HG02970 (cell line): ENCODE measurements around the gene NUTM2D.
"Not testable (repeated sequence)": the region's sequence is repeated elsewhere in the genome, so short reads cannot be mapped to it uniquely, and the experiment has no call there.

ENCODE experiments used
- ATAC-seq: cut with Tn5 transposase; IDR thresholded peaks from one replicate; pipeline ENCODE4 v1.9.1; 2021; ENCODE audit warnings: mild to moderate bottlenecking, moderate library complexity, moderate number of reproducible peaks; ENCODE audit not compliant: unreplicated experiment, low FRiP score

The NUTM2D gene

DNA sequence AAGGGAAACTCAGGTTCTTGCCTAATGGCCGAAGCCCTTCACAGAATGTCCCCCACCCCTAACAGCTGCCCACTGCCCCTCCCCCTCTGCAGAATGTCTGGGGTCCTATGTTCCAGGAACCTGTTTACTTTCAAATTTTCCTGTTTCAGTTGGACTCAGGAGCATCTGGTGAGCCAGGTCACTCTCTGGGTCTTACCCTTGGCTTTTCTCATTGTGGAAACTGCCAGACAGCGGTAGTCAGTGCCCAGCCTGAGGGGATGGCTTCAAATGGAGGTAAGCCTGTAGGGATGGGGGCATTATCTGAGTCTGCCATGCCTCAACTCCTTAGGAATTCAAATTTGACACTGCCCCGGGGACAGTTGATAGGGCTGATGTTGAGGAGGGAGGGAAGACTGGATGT, 615 bp downstream of the NUTM2D start:
- ATAC-seq = not testable (repeated sequence)

DNA sequence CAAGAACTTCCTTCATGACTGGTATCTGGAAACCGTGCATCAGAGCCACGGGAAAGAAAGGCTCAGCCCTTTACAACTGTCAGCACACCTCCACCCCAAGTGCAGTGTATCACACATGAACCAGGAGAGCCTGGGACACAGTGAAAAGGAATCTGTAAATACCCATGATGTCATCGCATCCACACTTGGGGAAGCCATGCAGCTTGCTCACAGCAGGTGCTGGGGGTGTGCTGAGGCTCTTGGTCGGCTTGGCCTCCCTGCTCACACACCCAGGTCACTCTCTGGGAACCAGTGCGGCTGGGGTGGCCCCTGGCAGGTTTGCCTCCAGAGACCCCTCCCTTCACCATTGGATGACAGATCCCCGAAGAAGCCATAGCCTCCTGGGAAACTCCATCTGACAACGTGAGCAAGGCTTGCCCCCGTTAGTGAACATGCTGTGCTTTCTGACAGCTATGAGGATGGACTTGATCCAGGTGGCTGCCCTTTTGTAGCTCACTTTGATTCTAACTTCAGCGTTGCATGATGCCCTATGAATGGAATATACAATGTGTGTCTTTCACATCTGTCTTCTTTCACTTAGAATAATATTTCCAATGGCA, 12.1 kb downstream of the NUTM2D start:
- ATAC-seq = not testable (repeated sequence)

DNA sequence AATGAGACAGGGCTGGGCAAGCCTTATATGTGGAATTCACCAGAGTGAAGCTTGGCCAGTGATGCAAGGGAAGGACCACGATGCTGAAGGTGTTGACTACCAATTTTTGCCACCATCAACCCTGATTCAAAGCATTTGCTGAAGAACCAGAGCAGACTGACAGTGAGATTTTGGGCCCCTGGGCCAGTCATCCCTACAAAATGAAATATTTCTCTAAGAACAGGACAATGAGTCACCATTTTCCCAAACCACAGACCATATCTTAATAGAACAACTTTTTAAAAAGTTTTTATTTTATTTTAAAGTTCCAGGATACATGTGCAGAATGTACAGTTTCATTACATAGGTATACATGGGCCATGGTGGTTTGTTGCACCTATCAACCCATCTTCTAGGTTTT, 16.5 kb downstream of the NUTM2D start:
- ATAC-seq = not testable (repeated sequence)

DNA sequence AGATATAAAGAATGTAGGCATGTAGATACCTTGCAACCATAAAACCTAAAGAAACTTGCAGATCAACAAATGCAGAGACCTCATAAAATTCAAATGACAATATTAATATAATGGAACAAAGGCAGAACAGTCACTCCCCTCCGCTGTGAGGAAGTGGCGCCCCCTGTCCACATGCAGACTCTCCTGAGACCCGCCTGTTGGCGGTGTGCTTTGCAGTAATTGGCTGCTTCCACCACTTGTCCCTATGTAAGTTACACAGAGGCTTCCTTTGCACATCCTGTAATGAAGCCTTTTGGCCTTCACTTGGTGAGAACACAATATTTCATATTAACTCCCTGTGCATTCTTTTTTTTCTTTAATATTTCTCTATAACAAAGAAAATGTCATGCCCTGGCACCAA, 21.6 kb downstream of the NUTM2D start:
- ATAC-seq = not testable (repeated sequence)

DNA sequence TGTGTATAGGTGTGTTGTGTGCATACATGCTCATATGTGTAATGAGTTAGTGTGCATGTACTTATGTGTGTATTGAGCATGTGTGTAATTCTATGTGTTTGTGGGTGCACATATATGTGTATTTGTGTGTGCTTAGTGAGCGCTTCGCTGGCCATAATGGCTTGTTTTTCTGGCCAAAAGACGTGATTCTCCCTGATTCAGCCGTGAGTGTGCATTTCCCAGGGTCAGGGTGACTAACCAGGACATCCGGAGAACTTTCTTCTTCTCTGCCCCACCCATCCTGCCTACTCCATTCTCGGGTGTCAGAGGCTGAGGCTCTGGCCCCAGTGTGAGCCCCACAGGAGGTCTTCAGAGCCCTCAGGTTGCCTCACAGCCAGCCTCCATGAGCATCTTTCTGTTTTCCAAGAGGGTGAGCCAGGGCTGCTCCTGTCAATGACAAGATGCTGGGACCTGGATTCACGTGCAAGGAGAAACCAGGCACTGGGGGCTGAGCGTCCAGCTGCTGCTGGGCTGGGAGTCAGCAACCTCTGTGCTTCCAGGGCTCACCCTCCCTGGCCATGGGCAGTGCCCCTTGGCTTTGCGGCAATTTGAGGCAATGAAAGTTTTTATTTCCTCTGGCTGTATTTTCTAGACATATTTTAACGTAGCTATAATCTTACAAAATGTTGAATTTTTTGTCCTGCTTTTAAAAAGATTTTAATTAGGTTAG, 25.8 kb downstream of the NUTM2D start:
- ATAC-seq = not testable (repeated sequence)

DNA sequence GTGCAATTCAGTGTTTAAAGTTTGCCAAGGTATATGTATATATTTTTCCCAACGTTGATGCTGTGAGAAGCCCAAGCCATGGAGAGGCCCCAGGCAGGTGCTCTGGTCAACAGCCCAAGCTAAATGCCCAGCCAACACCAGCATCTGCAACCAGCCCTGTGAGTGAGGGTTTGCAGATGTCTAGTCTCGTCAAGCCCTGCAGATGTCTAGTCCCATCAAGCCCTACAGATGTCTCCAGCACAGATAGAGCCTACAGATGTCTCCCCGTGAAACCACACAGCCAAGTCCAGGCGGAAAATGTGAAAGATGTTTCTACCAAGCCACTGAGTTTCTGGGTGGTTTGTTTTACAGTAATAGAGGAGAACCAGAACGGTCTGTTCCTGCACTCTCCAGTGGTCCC, 26.7 kb downstream of the NUTM2D start:
- ATAC-seq = not testable (repeated sequence)

DNA sequence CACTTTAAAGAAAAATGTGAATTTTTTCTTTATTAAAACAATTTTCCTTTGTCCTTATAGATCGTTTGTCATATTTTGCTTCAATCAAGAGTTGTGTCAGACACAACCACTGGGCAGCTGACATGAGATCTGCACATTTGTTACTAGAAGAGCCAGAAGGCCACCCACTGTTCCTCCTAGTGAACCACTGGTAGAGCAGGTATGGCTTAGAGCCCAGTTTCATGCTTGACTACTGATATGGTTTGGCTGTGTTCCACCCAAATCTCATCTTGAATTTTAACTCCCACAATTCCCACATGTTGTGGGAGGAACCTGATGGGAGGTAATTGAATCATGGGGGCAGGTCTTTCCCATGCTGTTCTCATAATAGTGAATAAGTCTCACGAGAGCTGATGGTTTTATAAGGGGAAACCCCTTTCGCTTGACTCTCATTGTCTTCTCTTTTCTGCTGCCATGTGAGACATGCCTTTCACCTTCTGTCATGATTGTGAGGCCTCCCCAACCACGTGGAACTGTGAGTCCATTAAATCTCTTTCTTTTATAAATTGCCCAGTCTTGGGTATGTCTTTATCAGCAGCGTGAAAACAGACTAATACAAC, 28.3 kb downstream of the NUTM2D start:
- not testable (repeated sequence) for ATAC-seq

DNA sequence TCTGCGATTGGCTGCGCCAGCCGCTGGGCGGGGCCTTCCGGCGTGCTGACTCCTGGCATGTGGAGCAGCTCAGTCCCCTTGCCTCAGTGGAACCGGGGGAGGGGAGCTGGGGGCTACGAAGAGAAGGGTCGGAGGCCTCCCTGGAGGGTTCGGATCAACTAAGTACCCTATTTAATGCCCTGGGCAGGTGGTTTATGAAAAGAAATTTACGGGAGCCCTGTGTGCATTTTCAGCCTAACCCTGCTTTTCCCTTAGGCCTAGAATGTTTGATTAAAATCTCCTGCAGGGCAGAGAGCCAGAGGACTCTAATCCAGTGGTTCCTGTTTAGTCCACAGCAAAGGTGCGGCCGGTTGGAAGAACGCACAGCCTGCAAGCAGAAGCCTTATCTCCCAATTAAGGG, 33.8 kb downstream of the NUTM2D start:
- ATAC-seq = not testable (repeated sequence)

DNA sequence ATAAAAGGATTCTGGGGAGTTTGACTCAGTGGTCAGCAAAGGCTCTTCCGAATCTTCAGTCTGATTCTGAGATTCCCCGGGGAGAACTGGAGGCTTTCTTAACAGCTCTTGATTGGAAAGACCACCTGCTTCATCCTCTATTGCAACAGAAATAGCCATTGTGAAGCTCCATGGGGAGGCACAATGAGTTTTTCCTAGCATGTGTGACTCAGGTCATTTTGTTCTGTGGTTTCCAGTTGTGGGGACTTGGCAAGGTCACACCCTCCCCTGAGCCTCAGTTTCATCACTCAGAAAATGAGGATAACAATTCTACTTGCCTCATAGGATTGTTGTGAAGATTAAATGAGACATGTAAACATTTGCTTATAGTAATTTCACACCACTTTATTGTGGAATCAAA, 38.7 kb downstream of the NUTM2D start:
- not testable (repeated sequence) for ATAC-seq

DNA sequence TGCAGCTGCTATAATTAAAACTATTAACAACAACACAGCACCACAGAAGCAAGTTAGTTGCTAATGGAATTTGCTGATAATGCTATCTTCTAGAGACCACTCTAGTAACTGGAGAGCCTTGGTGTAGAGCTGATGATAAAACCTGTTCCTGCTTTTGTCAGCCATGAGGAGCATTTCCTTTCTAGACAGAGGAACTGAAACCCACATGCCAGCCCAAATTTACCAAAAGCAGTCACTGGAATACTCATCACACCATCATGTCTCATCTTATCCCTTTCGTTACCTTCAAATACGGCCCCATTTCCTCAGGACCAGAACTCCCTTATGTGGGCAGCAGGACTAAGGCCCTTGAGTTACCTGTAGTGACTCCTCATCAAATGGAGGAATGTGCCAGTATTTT, 40.9 kb downstream of the NUTM2D start:
- ATAC-seq = not testable (repeated sequence)

DNA sequence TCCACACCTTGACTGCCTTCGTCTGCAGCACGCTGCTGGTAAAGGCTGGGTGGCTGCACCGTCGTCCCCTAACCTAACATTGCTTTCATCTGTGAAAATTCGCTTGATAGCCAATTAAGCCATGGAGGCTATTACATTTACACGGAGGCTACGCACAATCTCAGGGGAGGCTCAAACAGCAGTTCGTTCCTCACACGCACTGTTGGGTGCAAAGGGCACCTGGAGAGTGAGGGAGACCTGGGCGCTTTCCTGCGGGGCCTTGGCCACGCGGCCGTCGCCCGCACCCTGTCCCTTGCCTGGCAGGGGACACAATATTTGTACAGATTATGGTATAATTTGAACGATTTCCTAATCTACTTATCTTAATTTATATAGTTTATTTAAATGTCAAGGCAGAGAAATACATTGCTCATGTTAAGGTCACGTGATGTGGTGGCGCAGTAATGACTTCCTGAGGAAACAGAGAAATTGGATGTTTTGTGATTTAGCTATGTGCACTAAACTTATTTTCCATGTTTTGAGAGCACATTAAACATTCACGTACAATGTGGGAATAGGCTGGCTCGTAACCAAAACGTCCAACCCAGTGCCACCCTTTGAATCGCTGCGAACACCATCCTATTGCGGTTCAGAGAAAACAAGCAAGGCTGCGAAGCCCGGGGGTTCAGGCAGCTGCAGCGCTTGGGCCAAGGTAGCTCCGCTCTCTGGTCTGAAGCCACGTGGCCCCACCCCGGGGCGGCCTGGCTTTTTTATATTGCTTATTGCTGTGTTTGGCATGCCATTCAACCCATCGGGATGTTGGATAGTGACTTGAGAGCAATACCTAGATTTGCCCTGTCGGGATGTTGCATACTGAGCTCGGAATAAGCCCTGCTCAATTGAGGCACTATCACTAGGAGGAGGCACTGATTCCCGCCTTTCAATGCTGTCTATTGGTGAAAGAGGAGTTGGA, 50.2 kb downstream of the NUTM2D start:
- not testable (repeated sequence) for ATAC-seq

DNA sequence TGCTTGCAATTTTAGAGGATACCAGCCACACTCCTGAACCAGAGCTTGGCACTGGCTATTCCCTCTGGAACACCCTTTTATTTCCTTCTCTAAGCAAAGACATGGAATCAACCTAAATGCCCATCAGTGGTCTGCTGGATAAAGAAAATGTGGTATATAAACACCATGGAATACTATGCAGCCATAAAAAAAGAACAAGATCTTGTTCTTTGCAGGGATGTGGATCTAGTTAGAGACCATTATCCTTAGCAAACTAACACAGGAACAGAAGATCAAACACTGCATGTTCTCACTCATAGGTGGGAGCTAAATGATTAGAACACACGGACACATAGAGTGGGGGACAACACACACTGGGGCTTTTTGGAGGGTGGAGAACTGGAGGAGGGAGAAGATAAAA, 56.4 kb downstream of the NUTM2D start:
- ATAC-seq = not testable (repeated sequence)
